K562 (cell line): ENCODE data around the gene GRIK1. TPM values are rescaled to one million over a fixed set of nuclear protein-coding genes. Genes with fewer than 3 reads are reported as not detected.
A peak's percentile ranks its signal among the peaks of the same experiment; 100 is the strongest.

Experiments
- E2F1 ChIP-seq: sonication (generic); formaldehyde crosslinking; IDR thresholded peaks from 2 replicates; pipeline ENCODE4 v1.8.1; 2023; ENCODE audit warnings: mild to moderate bottlenecking, missing genetic modification reagents, moderate library complexity
- KLF6 ChIP-seq: fragments of 250-450 bp; sonication (Bioruptor Pico); IDR thresholded peaks from 2 replicates; pipeline ENCODE4 v1.4.0; 2020; ENCODE audit warnings: mild to moderate bottlenecking, moderate library complexity, borderline replicate concordance
- MCM7 ChIP-seq, 2 experiments: fragments of 450-650 bp; IDR thresholded peaks; 2 replicates each; pipeline ENCODE4 v1.6.1; 2016 to 2018
- NFE2 ChIP-seq: IDR thresholded peaks from 2 replicates; pipeline ENCODE4 v1.6.1; 2014; ENCODE audit warnings: antibody characterized with exemption, low read depth
- RBM22 ChIP-seq: fragments of 200-400 bp; formaldehyde crosslinking; IDR thresholded peaks from 2 replicates; pipeline ENCODE4 v1.6.1; 2018; ENCODE audit warnings: low read length, low read depth; ENCODE audit not compliant: poor library complexity, severe bottlenecking
- SFPQ ChIP-seq: fragments of 200-400 bp; formaldehyde crosslinking; IDR thresholded peaks from 2 replicates; pipeline ENCODE4 v1.6.1; 2017; ENCODE audit warnings: mild to moderate bottlenecking, low read depth, low read length, moderate library complexity
- SIN3B ChIP-seq: fragments of 450-650 bp; IDR thresholded peaks from 2 replicates; pipeline ENCODE4 v1.6.1; 2017; ENCODE audit warnings: low read depth, mild to moderate bottlenecking, moderate library complexity
- SMAD4 ChIP-seq: fragments of 250-450 bp; sonication (Bioruptor Pico); conservative IDR thresholded peaks from 2 replicates; pipeline ENCODE4 v1.8.0; 2021; ENCODE audit warnings: inconsistent platforms, mild to moderate bottlenecking, moderate library complexity
- ZNF224 ChIP-seq: sonication (generic); formaldehyde crosslinking; IDR thresholded peaks from 2 replicates; pipeline ENCODE4 v1.8.0; 2022; ENCODE audit warnings: mild to moderate bottlenecking, missing genetic modification reagents
- ZNF239 ChIP-seq: fragments of 250-450 bp; sonication (Bioruptor Pico); IDR thresholded peaks from 2 replicates; pipeline ENCODE4 v1.4.0; 2020; ENCODE audit warnings: mild to moderate bottlenecking
- ZNF511 ChIP-seq: sonication (generic); formaldehyde crosslinking; IDR thresholded peaks from 2 replicates; pipeline ENCODE4 v1.8.0; 2022; ENCODE audit warnings: mild to moderate bottlenecking, missing genetic modification reagents
- ZNF583 ChIP-seq: fragments of 250-450 bp; sonication (Bioruptor Pico); IDR thresholded peaks from 2 replicates; pipeline ENCODE4 v1.4.0; 2020
- polyA plus RNA-seq, 8 experiments: library from polyadenylated mRNA; depleted of rRNA in 4 of 8; stranded (reverse) in 5 of 8; unstranded in 3 of 8; fragments of >200 nt; fragmentation: Nextera tagmentation in 2 of 8; fragmentation: Illumina TruSeq in 1 of 8; extraction: Ambion mirVana in 2 of 8; extraction: Trizol in 1 of 8; gene quantifications; 2 replicates each; pipeline versions ENCODE4 v1.2.1 to v1.2.3, GENCODE V29; 2011 to 2014; ENCODE audit warnings: inconsistent platforms in 1 of 8, missing spikeins in 1 of 8
- total RNA-seq, 7 experiments: library from RNA; depleted of rRNA in 6 of 7; stranded (reverse); fragments of >200 nt in 6 of 7; fragmentation: Illumina TruSeq in 2 of 7; extraction: Trizol in 2 of 7; gene quantifications; 2 replicates each; pipeline versions ENCODE4 v1.2.1 to v1.2.3, GENCODE V29; 2011 to 2021; ENCODE audit warnings: low replicate concordance in 1 of 7
- TF ChIP-seq, protein P1 (sequence below), 2 experiments: IDR thresholded peaks in 1 of 2; conservative IDR thresholded peaks in 1 of 2; 2 replicates each; pipeline ENCODE4 v1.6.1; 2016; ENCODE audit warnings: low read depth in 2 of 2, mild to moderate bottlenecking in 1 of 2, missing compliant biosample characterization in 1 of 2, missing genetic modification characterization in 1 of 2, moderate library complexity in 1 of 2
- TF ChIP-seq, protein P2 (sequence below): sonication (generic); formaldehyde crosslinking; IDR thresholded peaks from 2 replicates; pipeline ENCODE4 v1.8.1; 2023; ENCODE audit warnings: mild to moderate bottlenecking, missing genetic modification reagents
- TF ChIP-seq, protein P3 (sequence below): fragments of 450-650 bp; formaldehyde crosslinking; IDR thresholded peaks from 2 replicates; pipeline ENCODE4 v1.4.0; 2022; ENCODE audit warnings: missing genetic modification characterization
- TF ChIP-seq, protein P4 (sequence below): fragments of 250-450 bp; sonication (Bioruptor Pico); IDR thresholded peaks from 2 replicates; pipeline ENCODE4 v1.8.0; 2021; ENCODE audit warnings: moderate library complexity, mild to moderate bottlenecking, inconsistent platforms

The GRIK1 gene
- total and polyA plus RNA-seq, 9 of the 15 experiments (the other 6 are each of a cell fraction or from before 2014, with no cell fraction given): 0.17 to 2.8 (median 0.53) TPM

DNA sequence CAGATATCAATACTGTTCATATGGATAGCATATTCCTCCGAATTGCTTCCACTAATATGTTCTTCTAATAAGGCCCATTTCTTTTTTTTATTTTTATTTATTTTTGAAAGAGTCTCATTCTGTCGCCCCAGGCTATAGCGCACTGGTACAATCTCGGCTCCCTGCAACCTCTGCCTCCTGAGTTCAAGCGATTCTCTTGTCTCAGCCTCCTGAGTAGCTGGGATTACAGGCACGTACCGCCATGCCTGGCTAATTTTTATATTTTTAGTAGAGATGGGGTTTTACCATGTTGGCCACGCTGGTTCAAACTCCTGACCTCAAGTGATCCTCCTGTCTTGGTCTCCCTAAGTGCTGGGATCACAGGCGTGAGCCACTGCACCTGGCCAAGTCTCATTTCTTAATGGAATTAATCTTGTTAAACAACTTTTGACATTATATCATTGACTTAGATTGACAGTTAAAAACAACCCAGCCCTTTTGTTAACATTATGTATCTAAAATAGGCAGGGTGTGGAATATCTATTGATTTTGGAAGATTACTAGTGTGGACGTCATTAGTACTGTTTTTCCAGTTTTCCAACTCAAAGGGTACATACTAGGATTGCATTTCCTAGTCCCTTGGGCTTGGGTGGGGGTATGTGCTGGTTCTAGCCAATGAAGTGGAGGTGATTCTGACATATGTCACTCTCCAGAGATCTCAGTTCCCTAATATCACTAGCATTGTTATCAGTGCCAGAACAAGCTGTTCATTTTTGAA is 281.4 kb downstream of the GRIK1 start (continued):
- no peak for TF ChIP-seq SFPQ
- TF ChIP-seq, protein P1, sequence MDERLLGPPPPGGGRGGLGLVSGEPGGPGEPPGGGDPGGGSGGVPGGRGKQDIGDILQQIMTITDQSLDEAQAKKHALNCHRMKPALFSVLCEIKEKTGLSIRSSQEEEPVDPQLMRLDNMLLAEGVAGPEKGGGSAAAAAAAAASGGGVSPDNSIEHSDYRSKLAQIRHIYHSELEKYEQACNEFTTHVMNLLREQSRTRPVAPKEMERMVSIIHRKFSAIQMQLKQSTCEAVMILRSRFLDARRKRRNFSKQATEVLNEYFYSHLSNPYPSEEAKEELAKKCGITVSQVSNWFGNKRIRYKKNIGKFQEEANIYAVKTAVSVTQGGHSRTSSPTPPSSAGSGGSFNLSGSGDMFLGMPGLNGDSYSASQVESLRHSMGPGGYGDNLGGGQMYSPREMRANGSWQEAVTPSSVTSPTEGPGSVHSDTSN (CRISPR knock-in tag; IDR thresholded peaks at IDR 0.05; ENCODE audit: low read depth): no peak
- TF ChIP-seq, protein P1 (tag; conservative IDR thresholded peaks at IDR 0.05; ENCODE audit: low read depth): peak; percentile 13; the same call in 1 of the 2 replicates
- TF ChIP-seq, protein P2, sequence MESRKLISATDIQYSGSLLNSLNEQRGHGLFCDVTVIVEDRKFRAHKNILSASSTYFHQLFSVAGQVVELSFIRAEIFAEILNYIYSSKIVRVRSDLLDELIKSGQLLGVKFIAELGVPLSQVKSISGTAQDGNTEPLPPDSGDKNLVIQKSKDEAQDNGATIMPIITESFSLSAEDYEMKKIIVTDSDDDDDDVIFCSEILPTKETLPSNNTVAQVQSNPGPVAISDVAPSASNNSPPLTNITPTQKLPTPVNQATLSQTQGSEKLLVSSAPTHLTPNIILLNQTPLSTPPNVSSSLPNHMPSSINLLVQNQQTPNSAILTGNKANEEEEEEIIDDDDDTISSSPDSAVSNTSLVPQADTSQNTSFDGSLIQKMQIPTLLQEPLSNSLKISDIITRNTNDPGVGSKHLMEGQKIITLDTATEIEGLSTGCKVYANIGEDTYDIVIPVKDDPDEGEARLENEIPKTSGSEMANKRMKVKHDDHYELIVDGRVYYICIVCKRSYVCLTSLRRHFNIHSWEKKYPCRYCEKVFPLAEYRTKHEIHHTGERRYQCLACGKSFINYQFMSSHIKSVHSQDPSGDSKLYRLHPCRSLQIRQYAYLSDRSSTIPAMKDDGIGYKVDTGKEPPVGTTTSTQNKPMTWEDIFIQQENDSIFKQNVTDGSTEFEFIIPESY (CRISPR knock-in tag): peak; percentile 87
- no peak for TF ChIP-seq ZNF239 (CRISPR knock-in tag)
- TF ChIP-seq MCM7 (IDR thresholded peaks at IDR 0.05): no peak
- TF ChIP-seq SMAD4 (CRISPR knock-in tag): 0 out of 2 replicates have a peak, but pooled peaks have one; percentile 26
- TF ChIP-seq, protein P3, sequence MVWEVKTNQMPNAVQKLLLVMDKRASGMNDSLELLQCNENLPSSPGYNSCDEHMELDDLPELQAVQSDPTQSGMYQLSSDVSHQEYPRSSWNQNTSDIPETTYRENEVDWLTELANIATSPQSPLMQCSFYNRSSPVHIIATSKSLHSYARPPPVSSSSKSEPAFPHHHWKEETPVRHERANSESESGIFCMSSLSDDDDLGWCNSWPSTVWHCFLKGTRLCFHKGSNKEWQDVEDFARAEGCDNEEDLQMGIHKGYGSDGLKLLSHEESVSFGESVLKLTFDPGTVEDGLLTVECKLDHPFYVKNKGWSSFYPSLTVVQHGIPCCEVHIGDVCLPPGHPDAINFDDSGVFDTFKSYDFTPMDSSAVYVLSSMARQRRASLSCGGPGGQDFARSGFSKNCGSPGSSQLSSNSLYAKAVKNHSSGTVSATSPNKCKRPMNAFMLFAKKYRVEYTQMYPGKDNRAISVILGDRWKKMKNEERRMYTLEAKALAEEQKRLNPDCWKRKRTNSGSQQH (CRISPR knock-in tag): peak; percentile 44; the same call in 1 of the 2 replicates
- TF ChIP-seq E2F1 (CRISPR knock-in tag): no peak
- TF ChIP-seq SIN3B: no peak
- TF ChIP-seq NFE2: no peak
- TF ChIP-seq, protein P4, sequence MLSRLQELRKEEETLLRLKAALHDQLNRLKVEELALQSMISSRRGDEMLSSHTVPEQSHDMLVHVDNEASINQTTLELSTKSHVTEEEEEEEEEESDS (CRISPR knock-in tag): no peak
- no peak for TF ChIP-seq KLF6 (CRISPR knock-in tag)
- no peak for TF ChIP-seq ZNF224
- TF ChIP-seq RBM22: no peak
- no peak for TF ChIP-seq ZNF511
- TF ChIP-seq ZNF583: peak; percentile 19; the same call in 1 of the 2 replicates
